HG02678 (cell line): ENCODE results near the gene LRMDA.

Experiments used
- ATAC-seq: cut with Tn5 transposase; IDR thresholded peaks from one replicate; pipeline ENCODE4 v1.9.1; 2021; ENCODE audit warnings: mild to moderate bottlenecking, moderate library complexity; ENCODE audit not compliant: unreplicated experiment

LRMDA gene

GRCh38 chr10:75568450-75569130 lies 137.2 kb downstream of the LRMDA start:
- no peak for ATAC-seq

GRCh38 chr10:75569506-75569905 lies 138.1 kb downstream of the LRMDA start:
- no peak for ATAC-seq

GRCh38 chr10:75572478-75572877 lies 141.1 kb downstream of the LRMDA start:
- no peak for ATAC-seq

GRCh38 chr10:75575940-75576339 lies 144.5 kb downstream of the LRMDA start:
- no peak for ATAC-seq

- ATAC-seq, result no peak
These were observed 150.7 kb downstream of the LRMDA start for GRCh38 chr10:75582102-75582501.

- no peak for ATAC-seq
These were observed 153.9 kb downstream of the LRMDA start for GRCh38 chr10:75585294-75585693.

GRCh38 chr10:75586814-75587213 lies 155.4 kb downstream of the LRMDA start:
- no peak for ATAC-seq

- ATAC-seq, result no peak
These were observed 156.6 kb downstream of the LRMDA start for GRCh38 chr10:75588031-75588430.

GRCh38 chr10:75589895-75590654 lies 158.7 kb downstream of the LRMDA start:
- ATAC-seq, result no peak

GRCh38 chr10:75592151-75592787 lies 160.8 kb downstream of the LRMDA start:
- no peak for ATAC-seq

GRCh38 chr10:75592791-75593643 lies 161.6 kb downstream of the LRMDA start:
- ATAC-seq, result no peak

GRCh38 chr10:75593692-75594556 lies 162.5 kb downstream of the LRMDA start:
- ATAC-seq, result no peak

GRCh38 chr10:75596930-75597620 lies 165.7 kb downstream of the LRMDA start:
- no peak for ATAC-seq

- no peak for ATAC-seq
These were observed 166.5 kb downstream of the LRMDA start for GRCh38 chr10:75597773-75598440.

- no peak for ATAC-seq
These were observed 167.6 kb downstream of the LRMDA start for GRCh38 chr10:75598998-75599397.

- ATAC-seq, result no peak
These were observed 168.6 kb downstream of the LRMDA start for GRCh38 chr10:75599875-75600648.

GRCh38 chr10:75600833-75601232 lies 169.4 kb downstream of the LRMDA start:
- ATAC-seq, result no peak

- ATAC-seq, result no peak
These were observed 170.9 kb downstream of the LRMDA start for GRCh38 chr10:75602341-75602740.
